BE2C (cell line): ENCODE measurements around the gene C19orf33.

Experiments used
- DNase-seq: peaks from one replicate; pipeline ENCODE4 v3.0.0-alpha.2; 2020
- H3K27me3 ChIP-seq: fragments of 250-450 bp; sonication (Bioruptor Pico); 2 replicates; pipeline ENCODE4 v1.5.1; 2020; ENCODE audit warnings: mild to moderate bottlenecking
- H3K36me3 ChIP-seq: fragments of 250-450 bp; sonication (Bioruptor Pico); 2 replicates; pipeline ENCODE4 v1.5.1; 2020; ENCODE audit warnings: mild to moderate bottlenecking
- H3K4me1 ChIP-seq: fragments of 250-450 bp; sonication (Bioruptor Pico); 2 replicates; pipeline ENCODE4 v1.5.1; 2020
- H3K4me3 ChIP-seq: 2 replicates; pipeline ENCODE4 v1.5.1; 2011; ENCODE audit warnings: low read depth, low read length
- H3K9me3 ChIP-seq: fragments of 250-450 bp; sonication (Bioruptor Pico); 2 replicates; pipeline ENCODE4 v1.5.1; 2020
- CTCF ChIP-seq: IDR thresholded peaks from 2 replicates; pipeline ENCODE4 v1.5.1; 2012; ENCODE audit warnings: mild to moderate bottlenecking, low read depth, low read length

Gene C19orf33

GRCh38 chr19:38265213-38265861, 38.7 kb upstream of the C19orf33 start:
- DNase-seq = no peak
- Histone ChIP-seq H3K27me3 (no peaks in the 10 kb centered on the region), H3K4me1 (no peaks in the 10 kb centered on the region), H3K4me3 (no peak overlapping the region), H3K9me3 (no peaks in the 10 kb centered on the region), H3K36me3 (no peaks in the 10 kb centered on the region)
- TF ChIP-seq CTCF = no peak

GRCh38 chr19:38265921-38266429, 38.1 kb upstream of the C19orf33 start:
- no peak for TF ChIP-seq CTCF
- no peak overlapping the region for H3K4me3 ChIP-seq
- DNase-seq = no peak
- H3K4me1 ChIP-seq = no peaks in the 10 kb centered on the region
- H3K27me3 ChIP-seq = no peaks in the 10 kb centered on the region
- H3K9me3 ChIP-seq = no peaks in the 10 kb centered on the region
- no peaks in the 10 kb centered on the region for H3K36me3 ChIP-seq

- H3K4me1 ChIP-seq = no peaks in the 10 kb centered on the region
- H3K36me3 ChIP-seq = no peaks in the 10 kb centered on the region
- no peak for TF ChIP-seq CTCF
- no peak for DNase-seq
- H3K4me3 ChIP-seq = no peak overlapping the region
- H3K9me3 ChIP-seq = no peaks in the 10 kb centered on the region
- no peaks in the 10 kb centered on the region for H3K27me3 ChIP-seq
Measured at GRCh38 chr19:38266981-38267597, 37.0 kb upstream of the C19orf33 start.

- Histone ChIP-seq H3K9me3 (no peaks in the 10 kb centered on the region), H3K27me3 (no peaks in the 10 kb centered on the region), H3K4me3 (no peak overlapping the region), H3K4me1 (no peaks in the 10 kb centered on the region), H3K36me3 (no peaks in the 10 kb centered on the region)
- no peak for TF ChIP-seq CTCF
- DNase-seq = no peak
Measured at GRCh38 chr19:38267761-38268483, 36.1 kb upstream of the C19orf33 start.

GRCh38 chr19:38268539-38268938, 35.5 kb upstream of the C19orf33 start:
- H3K36me3 ChIP-seq = no peaks in the 10 kb centered on the region
- no peaks in the 10 kb centered on the region for H3K27me3 ChIP-seq
- H3K4me1 ChIP-seq = no peaks in the 10 kb centered on the region
- H3K9me3 ChIP-seq = no peaks in the 10 kb centered on the region
- DNase-seq = no peak
- TF ChIP-seq CTCF = no peak
- H3K4me3 ChIP-seq = no peak overlapping the region
